ENCODE results near the gene AP3M1.
A peak's percentile ranks its signal among the peaks of the same experiment; 100 is the strongest.

The AP3M1 gene

GRCh38 chr10:74135452-74135851, 15.2 kb downstream of the AP3M1 start:
- H3K27me3 ChIP-seq (ENCODE audit: control insufficient read depth, insufficient read depth, low read length): no peaks in the 10 kb centered on the region
- H3K9ac ChIP-seq (ENCODE audit: low read depth, low read length): no peak overlapping the region
- no peaks in the 10 kb centered on the region for H3K9me3 ChIP-seq (ENCODE audit: control insufficient read depth, insufficient read depth, low read length)
- no peaks in the 10 kb centered on the region for H3K4me1 ChIP-seq (ENCODE audit: control insufficient read depth, insufficient read depth, low read length)
- no peak overlapping the region for H3K27ac ChIP-seq (ENCODE audit: low read depth, low read length)
- no peak overlapping the region for H3K4me3 ChIP-seq (ENCODE audit: low read depth, low read length)
- peaks cover 74% of the 10 kb centered on the region for H3K36me3 ChIP-seq (ENCODE audit: control insufficient read depth, insufficient read depth, low read length)

GRCh38 chr10:74133923-74134820, 16.5 kb downstream of the AP3M1 start:
- no peak overlapping the region for H3K4me3 ChIP-seq (ENCODE audit: low read depth, low read length)
- no peaks in the 10 kb centered on the region for H3K9me3 ChIP-seq (ENCODE audit: control insufficient read depth, insufficient read depth, low read length)
- H3K4me1 ChIP-seq (ENCODE audit: control insufficient read depth, insufficient read depth, low read length): no peaks in the 10 kb centered on the region
- H3K36me3 ChIP-seq (ENCODE audit: control insufficient read depth, insufficient read depth, low read length): peaks cover 85% of the 10 kb centered on the region
- no peak overlapping the region for H3K9ac ChIP-seq (ENCODE audit: low read depth, low read length)
- H3K27me3 ChIP-seq (ENCODE audit: control insufficient read depth, insufficient read depth, low read length): no peaks in the 10 kb centered on the region
- no peak overlapping the region for H3K27ac ChIP-seq (ENCODE audit: low read depth, low read length)

GRCh38 chr10:74123081-74123480, 27.5 kb downstream of the AP3M1 start:
- no peak overlapping the region for H3K9ac ChIP-seq (ENCODE audit: low read depth, low read length)
- H3K9me3 ChIP-seq (ENCODE audit: control insufficient read depth, insufficient read depth, low read length): no peaks in the 10 kb centered on the region
- H3K27ac ChIP-seq (ENCODE audit: low read depth, low read length): no peak overlapping the region
- H3K4me1 ChIP-seq (ENCODE audit: control insufficient read depth, insufficient read depth, low read length): no peaks in the 10 kb centered on the region
- peaks cover 86% of the 10 kb centered on the region for H3K36me3 ChIP-seq (ENCODE audit: control insufficient read depth, insufficient read depth, low read length)
- H3K27me3 ChIP-seq (ENCODE audit: control insufficient read depth, insufficient read depth, low read length): no peaks in the 10 kb centered on the region
- no peak overlapping the region for H3K4me3 ChIP-seq (ENCODE audit: low read depth, low read length)

GRCh38 chr10:74122060-74122459, 28.6 kb downstream of the AP3M1 start:
- Histone ChIP-seq H3K27me3 (ENCODE audit: control insufficient read depth, insufficient read depth, low read length) (no peaks in the 10 kb centered on the region), H3K27ac (ENCODE audit: low read depth, low read length) (peak overlapping the region; percentile 11), H3K9me3 (ENCODE audit: control insufficient read depth, insufficient read depth, low read length) (no peaks in the 10 kb centered on the region), H3K9ac (ENCODE audit: low read depth, low read length) (no peak overlapping the region), H3K4me3 (ENCODE audit: low read depth, low read length) (no peak overlapping the region), H3K4me1 (ENCODE audit: control insufficient read depth, insufficient read depth, low read length) (no peaks in the 10 kb centered on the region), H3K36me3 (ENCODE audit: control insufficient read depth, insufficient read depth, low read length) (peaks cover 92% of the 10 kb centered on the region)

GRCh38 chr10:74121368-74121767, 29.3 kb downstream of the AP3M1 start:
- no peaks in the 10 kb centered on the region for H3K9me3 ChIP-seq (ENCODE audit: control insufficient read depth, insufficient read depth, low read length)
- H3K36me3 ChIP-seq (ENCODE audit: control insufficient read depth, insufficient read depth, low read length): peaks cover 94% of the 10 kb centered on the region
- no peak overlapping the region for H3K9ac ChIP-seq (ENCODE audit: low read depth, low read length)
- H3K4me1 ChIP-seq (ENCODE audit: control insufficient read depth, insufficient read depth, low read length): no peaks in the 10 kb centered on the region
- no peak overlapping the region for H3K27ac ChIP-seq (ENCODE audit: low read depth, low read length)
- no peak overlapping the region for H3K4me3 ChIP-seq (ENCODE audit: low read depth, low read length)
- H3K27me3 ChIP-seq (ENCODE audit: control insufficient read depth, insufficient read depth, low read length): no peaks in the 10 kb centered on the region

GRCh38 chr10:74120911-74121310, 29.7 kb downstream of the AP3M1 start:
- H3K4me3 ChIP-seq (ENCODE audit: low read depth, low read length): no peak overlapping the region
- H3K9me3 ChIP-seq (ENCODE audit: control insufficient read depth, insufficient read depth, low read length): no peaks in the 10 kb centered on the region
- H3K4me1 ChIP-seq (ENCODE audit: control insufficient read depth, insufficient read depth, low read length): no peaks in the 10 kb centered on the region
- H3K36me3 ChIP-seq (ENCODE audit: control insufficient read depth, insufficient read depth, low read length): peaks cover 94% of the 10 kb centered on the region
- no peak overlapping the region for H3K9ac ChIP-seq (ENCODE audit: low read depth, low read length)
- no peak overlapping the region for H3K27ac ChIP-seq (ENCODE audit: low read depth, low read length)
- H3K27me3 ChIP-seq (ENCODE audit: control insufficient read depth, insufficient read depth, low read length): no peaks in the 10 kb centered on the region

- Histone ChIP-seq H3K27ac (ENCODE audit: low read depth, low read length) (no peak overlapping the region), H3K9ac (ENCODE audit: low read depth, low read length) (no peak overlapping the region)
Measured at GRCh38 chr10:74118804-74119203, 31.8 kb downstream of the AP3M1 start.

GRCh38 chr10:74117738-74118137, 32.9 kb downstream of the AP3M1 start:
- Histone ChIP-seq H3K36me3 (ENCODE audit: control insufficient read depth, insufficient read depth, low read length) (peaks cover 97% of the 10 kb centered on the region), H3K4me3 (ENCODE audit: low read depth, low read length) (no peak overlapping the region), H3K9me3 (ENCODE audit: control insufficient read depth, insufficient read depth, low read length) (no peaks in the 10 kb centered on the region), H3K27me3 (ENCODE audit: control insufficient read depth, insufficient read depth, low read length) (no peaks in the 10 kb centered on the region), H3K4me1 (ENCODE audit: control insufficient read depth, insufficient read depth, low read length) (no peaks in the 10 kb centered on the region), H3K9ac (ENCODE audit: low read depth, low read length) (no peak overlapping the region), H3K27ac (ENCODE audit: low read depth, low read length) (no peak overlapping the region)

More at GRCh38 chr10:74118804-74119203, 31.8 kb downstream of the AP3M1 start:
- Histone ChIP-seq H3K9me3 (ENCODE audit: control insufficient read depth, insufficient read depth, low read length) (no peaks in the 10 kb centered on the region), H3K36me3 (ENCODE audit: control insufficient read depth, insufficient read depth, low read length) (peaks cover 97% of the 10 kb centered on the region), H3K4me3 (ENCODE audit: low read depth, low read length) (no peak overlapping the region), H3K27me3 (ENCODE audit: control insufficient read depth, insufficient read depth, low read length) (no peaks in the 10 kb centered on the region), H3K4me1 (ENCODE audit: control insufficient read depth, insufficient read depth, low read length) (no peaks in the 10 kb centered on the region)

- H3K27me3 ChIP-seq (ENCODE audit: control insufficient read depth, insufficient read depth, low read length): no peaks in the 10 kb centered on the region
- H3K4me3 ChIP-seq (ENCODE audit: low read depth, low read length): no peak overlapping the region
- no peaks in the 10 kb centered on the region for H3K4me1 ChIP-seq (ENCODE audit: control insufficient read depth, insufficient read depth, low read length)
- H3K9ac ChIP-seq (ENCODE audit: low read depth, low read length): no peak overlapping the region
- H3K27ac ChIP-seq (ENCODE audit: low read depth, low read length): no peak overlapping the region
- H3K36me3 ChIP-seq (ENCODE audit: control insufficient read depth, insufficient read depth, low read length): peaks cover 99% of the 10 kb centered on the region
- H3K9me3 ChIP-seq (ENCODE audit: control insufficient read depth, insufficient read depth, low read length): no peaks in the 10 kb centered on the region
Measured at GRCh38 chr10:74114041-74114448, 36.6 kb downstream of the AP3M1 start.

- Histone ChIP-seq H3K9me3 (ENCODE audit: control insufficient read depth, insufficient read depth, low read length) (no peaks in the 10 kb centered on the region), H3K9ac (ENCODE audit: low read depth, low read length) (no peak overlapping the region), H3K27me3 (ENCODE audit: control insufficient read depth, insufficient read depth, low read length) (no peaks in the 10 kb centered on the region), H3K27ac (ENCODE audit: low read depth, low read length) (no peak overlapping the region), H3K36me3 (ENCODE audit: control insufficient read depth, insufficient read depth, low read length) (peaks cover 99% of the 10 kb centered on the region), H3K4me3 (ENCODE audit: low read depth, low read length) (no peak overlapping the region), H3K4me1 (ENCODE audit: control insufficient read depth, insufficient read depth, low read length) (no peaks in the 10 kb centered on the region)
Measured at GRCh38 chr10:74113546-74113945, 37.1 kb downstream of the AP3M1 start.

- H3K9ac ChIP-seq (ENCODE audit: low read depth, low read length): no peak overlapping the region
- H3K4me1 ChIP-seq (ENCODE audit: control insufficient read depth, insufficient read depth, low read length): no peaks in the 10 kb centered on the region
- H3K4me3 ChIP-seq (ENCODE audit: low read depth, low read length): no peak overlapping the region
- H3K27ac ChIP-seq (ENCODE audit: low read depth, low read length): no peak overlapping the region
- no peaks in the 10 kb centered on the region for H3K27me3 ChIP-seq (ENCODE audit: control insufficient read depth, insufficient read depth, low read length)
- H3K36me3 ChIP-seq (ENCODE audit: control insufficient read depth, insufficient read depth, low read length): peaks cover 98% of the 10 kb centered on the region
- H3K9me3 ChIP-seq (ENCODE audit: control insufficient read depth, insufficient read depth, low read length): no peaks in the 10 kb centered on the region
Measured at GRCh38 chr10:74111799-74112198, 38.8 kb downstream of the AP3M1 start.
